ENCODE data around the gene CAND1. TPM values are rescaled to one million over a fixed set of nuclear protein-coding genes. Genes with fewer than 3 reads are reported as not detected.

The CAND1 gene
- 100 to 1,000 TPM; 151 to 181 (median 165) TPM for total RNA-seq (2021; fragmentation: NEBNext Ultra II Directional; extraction: Animal tissue kit (Norgen Biotek cat#: 25700))
- long read RNA-seq, full-length matches to known transcripts: 29 of 61 reads
- long read RNA-seq, partial matches to known transcripts: 25 of 61 reads
- long read RNA-seq, other reads (novel, unspliced or antisense): 7 of 61 reads

- H3K27ac Mint-ChIP-seq: peak within 1 kb of the TSS; percentile 99
- peaks cover 22% of the 10 kb centered on the region for H3K36me3 Mint-ChIP-seq (ENCODE audit: low read depth)
- no peaks in the 10 kb centered on the region for H3K9me3 Mint-ChIP-seq
- DNase-seq: peak; percentile 99
- TF ChIP-seq CTCF (IDR thresholded peaks at IDR 0.05): peak; percentile 39; the same call in 1 of the 2 replicates
- H3K27me3 Mint-ChIP-seq (ENCODE audit: insufficient read depth): peaks cover 4% of the 10 kb centered on the region
- peak within 1 kb of the TSS; percentile 100 for H3K4me3 Mint-ChIP-seq
- H3K4me1 Mint-ChIP-seq (ENCODE audit: low read depth): peaks cover 38% of the 10 kb centered on the region
Observed at GRCh38 chr12:67268896-67269632, at the start of gene CAND1. Gene CAND1 (plus strand): TSS chr12:67269358. CDS start chr12:67269718, 360 bp downstream.

- no peak for DNase-seq
- Mint-ChIP-seq H3K9me3 (no peaks in the 10 kb centered on the region), H3K36me3 (ENCODE audit: low read depth) (no peaks in the 10 kb centered on the region), H3K27me3 (ENCODE audit: insufficient read depth) (no peaks in the 10 kb centered on the region), H3K4me1 (ENCODE audit: low read depth) (no peaks in the 10 kb centered on the region), H3K4me3 (no peak overlapping the region), H3K27ac (no peak overlapping the region)
- no peak; the same call in 1 of the 2 replicates for TF ChIP-seq CTCF (IDR thresholded peaks at IDR 0.05)
Observed at GRCh38 chr12:67220065-67220464, 49.1 kb upstream of the CAND1 start.

- no peaks in the 10 kb centered on the region for H3K36me3 Mint-ChIP-seq (ENCODE audit: low read depth)
- H3K27me3 Mint-ChIP-seq (ENCODE audit: insufficient read depth): no peaks in the 10 kb centered on the region
- H3K4me3 Mint-ChIP-seq: no peak overlapping the region
- H3K4me1 Mint-ChIP-seq (ENCODE audit: low read depth): no peaks in the 10 kb centered on the region
- TF ChIP-seq CTCF (IDR thresholded peaks at IDR 0.05): peak; percentile 44; the same call in 1 of the 2 replicates
- no peak overlapping the region for H3K27ac Mint-ChIP-seq
- DNase-seq: peak; percentile 25
- H3K9me3 Mint-ChIP-seq: no peaks in the 10 kb centered on the region
Observed at GRCh38 chr12:67222302-67222701, 46.9 kb upstream of the CAND1 start.

- Mint-ChIP-seq H3K4me3 (no peak overlapping the region), H3K27ac (no peak overlapping the region), H3K27me3 (ENCODE audit: insufficient read depth) (no peaks in the 10 kb centered on the region), H3K36me3 (ENCODE audit: low read depth) (no peaks in the 10 kb centered on the region), H3K4me1 (ENCODE audit: low read depth) (no peaks in the 10 kb centered on the region), H3K9me3 (no peaks in the 10 kb centered on the region)
- TF ChIP-seq CTCF (IDR thresholded peaks at IDR 0.05): no peak
- no peak for DNase-seq
Observed at GRCh38 chr12:67223225-67223624, 45.9 kb upstream of the CAND1 start.

GRCh38 chr12:67237231-67237630 lies 31.9 kb upstream of the CAND1 start:
- Mint-ChIP-seq H3K27ac (no peak overlapping the region), H3K4me1 (ENCODE audit: low read depth) (no peaks in the 10 kb centered on the region; the same call in 1 of the 2 replicates), H3K4me3 (no peak overlapping the region), H3K9me3 (peaks cover 8% of the 10 kb centered on the region; the same call in 1 of the 2 replicates), H3K27me3 (ENCODE audit: insufficient read depth) (peaks cover 4% of the 10 kb centered on the region; the same call in 1 of the 2 replicates), H3K36me3 (ENCODE audit: low read depth) (no peaks in the 10 kb centered on the region)
- TF ChIP-seq CTCF (IDR thresholded peaks at IDR 0.05): no peak
- no peak for DNase-seq
